HuH-7.5 (cell line): ENCODE data around the gene OPA3.
"Not testable (repeated sequence)": the region's sequence is repeated elsewhere in the genome, so short reads cannot be mapped to it uniquely, and the experiment has no call there.

ENCODE experiments used
- DNase-seq: peaks from one replicate; pipeline ENCODE4 v3.0.0; 2011; ENCODE audit warnings: low spot score

OPA3 gene

DNA sequence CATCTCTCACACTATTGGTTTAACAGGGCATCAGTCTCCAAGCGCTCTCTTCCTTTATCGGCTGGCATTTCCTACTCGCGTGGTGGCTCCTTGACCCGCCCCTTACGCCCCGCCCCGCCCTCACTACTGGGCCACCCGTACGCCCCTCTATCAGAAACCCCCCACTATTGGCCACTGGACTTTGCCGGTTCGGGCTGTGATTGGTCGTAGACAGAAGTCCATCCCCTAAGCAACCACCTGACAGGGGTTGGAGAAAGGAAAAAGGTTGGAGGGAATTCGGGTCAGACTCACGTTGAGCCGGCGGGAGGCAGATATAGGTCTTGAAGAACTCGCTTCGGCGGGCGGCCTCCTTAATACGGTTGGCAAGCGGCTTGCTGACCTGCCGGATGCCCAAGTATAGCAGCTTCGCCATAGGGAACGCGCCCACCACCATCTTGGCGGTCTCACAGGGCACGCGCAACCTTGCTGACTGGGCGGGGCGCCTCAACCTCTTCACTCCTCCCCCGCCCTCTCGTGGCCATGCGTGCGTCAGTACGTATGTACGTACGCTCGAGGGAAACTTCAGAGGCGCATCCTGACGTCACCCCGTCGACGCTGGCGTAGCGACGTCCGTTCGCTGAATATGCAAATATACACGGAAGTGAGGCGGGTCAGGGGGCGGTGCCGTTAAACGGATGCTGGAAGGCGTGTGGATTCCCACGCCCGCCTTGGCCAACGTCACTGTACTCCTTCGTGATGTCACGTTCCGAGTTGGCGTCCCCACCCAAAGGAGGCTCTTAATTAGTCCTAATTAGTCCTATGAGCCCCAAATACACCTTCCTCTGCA lies at the start of gene OPA3:
Gene OPA3 (minus strand): TSS at position 471 of the 826 bp plus-strand sequence. CDS start 38 bp downstream, at position 433.
- peak; percentile 97 for DNase-seq

DNA sequence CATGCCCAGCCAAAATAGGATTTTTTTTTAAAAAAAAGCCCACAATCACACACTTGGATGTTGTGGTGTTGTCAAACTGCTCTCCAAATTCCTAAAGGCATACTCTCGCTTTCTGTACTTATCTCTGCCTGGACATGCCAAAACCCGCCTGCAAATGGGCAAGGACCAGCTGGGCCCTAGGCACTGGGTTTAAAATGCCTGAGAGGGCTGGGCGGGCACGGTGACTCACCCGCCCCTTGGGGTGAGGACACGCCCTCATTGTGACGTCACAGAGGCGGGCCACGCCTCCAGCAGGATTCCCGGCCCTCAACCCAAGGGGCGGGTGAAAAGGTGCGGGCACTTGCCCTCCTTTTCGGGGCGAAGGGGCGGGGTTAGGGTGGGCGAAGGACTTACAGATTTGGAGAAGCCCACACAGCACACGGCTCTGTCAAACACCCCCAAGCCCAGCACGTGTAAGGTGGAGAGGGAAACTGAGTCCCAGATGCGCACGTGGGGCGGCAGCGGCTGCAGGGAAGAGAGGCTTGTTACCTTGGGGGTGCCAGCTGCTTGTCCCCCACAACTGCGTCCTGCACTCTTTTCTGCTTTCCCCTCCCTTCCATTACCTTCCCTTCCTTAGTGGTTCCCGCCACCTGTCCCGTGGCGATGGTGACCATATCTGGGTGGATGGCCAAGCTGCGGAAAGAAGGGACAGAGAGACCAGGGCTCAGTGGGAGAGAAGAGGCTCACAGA lies 48.0 kb upstream of the OPA3 start:
- no peak for DNase-seq

GRCh38 chr19:45630463-45630862 lies 45.9 kb upstream of the OPA3 start:
- DNase-seq, result no peak

- no peak for DNase-seq
These were observed 45.1 kb upstream of the OPA3 start for GRCh38 chr19:45629704-45630103.

DNA sequence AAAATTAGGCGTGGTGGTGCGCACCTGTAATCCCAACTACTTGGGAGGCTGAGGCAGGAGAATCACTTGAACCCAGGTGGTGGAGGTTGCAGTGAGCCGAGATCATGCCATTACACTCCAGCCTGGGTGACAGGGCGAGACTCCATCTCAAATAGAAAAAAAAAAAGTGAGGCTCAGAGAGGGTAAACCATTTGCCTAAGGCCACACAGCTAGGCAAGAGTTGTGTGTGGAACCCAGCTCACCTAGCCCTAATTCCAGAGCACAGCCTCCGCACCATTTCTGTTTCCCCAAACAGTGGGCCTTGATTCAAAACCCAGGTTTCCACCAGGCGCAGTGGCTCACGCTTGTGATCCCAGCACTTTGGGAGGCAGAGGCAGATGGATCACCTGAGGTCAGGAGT lies 43.6 kb upstream of the OPA3 start:
- DNase-seq, result not testable (repeated sequence)

DNA sequence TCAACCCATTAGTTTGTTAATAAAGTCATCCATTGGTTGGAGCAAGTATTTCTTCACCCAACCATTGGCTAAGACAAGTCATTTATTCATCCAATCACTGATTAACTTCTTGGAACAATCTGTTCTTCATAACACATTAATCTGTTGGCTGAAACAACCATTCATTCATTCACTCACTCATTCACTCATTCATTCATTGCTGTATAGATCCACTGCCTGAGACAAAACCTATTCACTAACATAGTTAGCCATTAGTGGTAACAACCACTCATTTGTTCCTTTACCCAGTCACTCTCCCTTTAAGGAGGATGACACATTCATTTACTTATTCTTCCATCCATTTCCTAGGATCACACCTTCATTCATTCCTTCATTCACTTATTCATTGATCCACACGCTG lies 39.4 kb upstream of the OPA3 start:
- DNase-seq, result no peak

GRCh38 chr19:45621976-45622503 lies 37.4 kb upstream of the OPA3 start:
- DNase-seq, result no peak

DNA sequence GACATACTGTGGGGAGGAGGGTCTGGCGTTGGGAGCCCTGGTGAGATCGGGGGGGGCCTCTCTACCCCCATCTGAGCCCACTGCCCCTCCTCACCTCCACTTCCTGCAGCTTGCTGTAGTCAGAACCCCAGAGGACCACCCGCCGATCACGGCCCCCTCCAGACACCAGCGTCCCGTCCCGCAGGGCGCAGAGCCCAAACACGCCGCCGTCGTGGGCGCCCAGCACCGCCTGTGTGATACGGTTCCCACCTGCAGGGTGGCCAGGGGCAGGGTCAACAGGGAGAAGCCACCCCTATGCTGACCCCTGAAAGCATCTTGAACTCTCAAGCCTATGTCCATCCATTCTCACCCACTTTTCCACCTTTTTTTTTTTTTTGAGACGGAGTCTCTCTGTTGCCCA lies 36.8 kb upstream of the OPA3 start:
- DNase-seq, result no peak

DNA sequence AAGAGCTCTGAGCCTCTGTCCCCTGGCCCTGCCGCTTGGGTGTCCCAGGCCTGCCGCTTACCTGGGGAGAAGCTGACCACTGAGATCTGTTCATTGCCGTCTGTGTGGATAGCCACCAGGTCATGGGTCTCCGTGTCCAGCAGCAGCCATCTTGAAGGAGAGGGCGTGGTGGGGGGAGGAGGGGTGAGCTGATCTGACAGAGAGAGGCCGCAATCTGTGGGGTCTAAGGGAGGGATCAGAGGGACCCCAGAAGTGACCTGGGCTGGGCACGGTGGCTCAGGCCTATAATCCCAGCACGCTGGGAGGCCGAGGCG lies 32.1 kb upstream of the OPA3 start:
- DNase-seq, result no peak

DNA sequence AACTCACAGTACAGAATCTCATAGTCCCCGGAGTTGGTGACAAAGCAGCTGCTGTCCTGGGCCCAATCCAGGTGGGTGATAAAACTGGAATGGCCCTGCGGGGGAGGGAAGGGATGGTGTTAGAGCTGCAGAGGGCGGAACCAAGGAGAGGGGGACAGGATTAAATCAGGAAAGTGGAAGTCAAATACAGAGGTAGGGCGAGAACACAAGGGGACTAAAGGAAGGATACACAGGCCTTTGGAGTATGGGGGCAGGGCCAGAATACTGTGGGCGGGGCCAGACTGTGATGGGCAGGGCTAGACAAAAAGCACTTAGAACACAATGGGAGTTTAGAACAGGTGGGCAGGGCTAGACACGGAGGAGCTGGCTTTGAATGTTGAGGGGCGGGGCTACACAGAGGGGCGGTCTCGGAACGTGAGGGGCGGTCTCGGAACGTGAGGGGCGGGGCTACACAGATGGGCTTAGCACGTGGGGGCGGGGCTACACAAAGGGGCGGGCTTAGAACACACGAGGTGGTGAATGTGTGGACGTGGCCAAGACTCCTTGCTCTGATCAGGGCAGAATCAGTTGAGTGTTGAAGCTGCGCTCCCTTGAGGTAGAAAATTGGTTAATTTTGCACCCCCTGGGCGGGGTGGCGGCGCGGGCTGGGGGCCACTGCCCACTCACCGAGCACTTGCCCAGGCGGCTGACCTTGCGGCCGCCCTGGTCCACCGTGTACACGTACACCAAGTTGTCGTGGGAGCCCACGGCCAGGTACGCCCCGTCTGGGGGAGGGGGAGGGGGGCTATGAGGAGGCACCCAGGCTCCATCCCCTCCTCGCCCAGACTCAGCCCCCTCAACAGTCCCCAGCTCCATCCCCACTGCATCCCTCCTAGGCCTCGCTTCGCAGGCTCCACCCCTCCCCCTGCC lies 31.4 kb upstream of the OPA3 start:
- no peak for DNase-seq

DNA sequence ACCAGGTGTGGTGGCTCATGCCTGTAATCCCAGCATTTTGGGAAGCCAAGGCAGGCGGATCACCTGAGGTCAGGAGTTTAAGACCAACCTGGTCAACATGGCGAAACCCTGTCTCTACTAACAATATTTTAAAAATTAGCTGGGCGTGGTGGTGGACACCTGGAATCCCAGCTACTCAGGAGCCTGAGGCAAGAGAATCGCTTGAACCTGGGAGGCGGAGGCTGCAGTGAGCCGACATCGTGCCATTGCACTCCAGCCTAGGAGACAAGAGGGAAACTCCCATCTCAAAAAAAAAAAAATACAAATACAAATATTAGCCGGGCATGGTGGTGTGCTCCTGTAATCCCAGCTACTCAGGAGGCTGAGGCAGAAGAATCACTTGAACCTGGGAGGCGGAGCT lies 30.5 kb upstream of the OPA3 start:
- not testable (repeated sequence) for DNase-seq

DNA sequence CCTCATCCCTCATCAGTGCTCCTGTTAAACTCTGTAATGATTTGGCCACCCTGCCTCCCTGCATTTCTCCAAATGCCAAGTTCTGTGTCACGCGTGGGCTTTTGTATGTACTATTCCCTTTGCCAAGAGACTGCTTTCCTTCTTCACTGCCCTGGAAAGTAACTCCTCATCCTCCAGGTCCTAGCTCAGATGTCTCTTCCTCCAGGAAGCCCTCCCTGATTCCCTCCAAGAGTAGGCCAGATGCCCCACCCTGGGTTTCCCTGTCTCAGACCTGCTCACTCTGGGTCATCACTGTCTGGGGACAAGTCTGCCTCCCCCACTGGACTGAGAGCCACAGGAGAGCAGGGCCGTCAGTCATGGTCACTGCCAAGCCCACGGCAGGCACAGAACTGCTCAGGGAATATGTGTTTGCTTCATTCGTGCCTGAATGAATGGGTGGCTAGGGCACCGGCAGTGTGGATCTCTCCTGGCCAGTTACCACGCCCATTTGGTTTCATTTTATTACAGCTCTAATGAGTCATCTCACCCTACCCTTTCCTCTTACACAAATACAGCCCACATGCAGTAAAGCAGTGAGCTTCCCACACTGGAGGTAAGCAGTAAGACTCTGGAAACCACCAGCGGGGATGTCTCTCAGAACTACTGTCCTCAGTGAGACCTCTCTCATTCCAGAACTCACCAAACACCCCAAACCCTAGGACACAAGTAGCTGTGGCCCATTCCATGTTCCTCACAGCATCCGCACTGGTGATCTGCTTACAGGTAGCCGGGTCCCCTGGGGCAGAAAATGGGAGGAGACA lies 29.5 kb upstream of the OPA3 start:
- DNase-seq, result peak; percentile 49

GRCh38 chr19:45608948-45609347 lies 24.3 kb upstream of the OPA3 start:
- DNase-seq, result no peak

- DNase-seq, result peak; percentile 83
These were observed 22.7 kb upstream of the OPA3 start for GRCh38 chr19:45607071-45608029.

GRCh38 chr19:45601524-45602374 lies 17.1 kb upstream of the OPA3 start, which contains the start of gene GPR4:
GPR4 (minus strand) TSS chr19:45602212; CDS start chr19:45591866, 10,346 bp downstream.
- no peak for DNase-seq

GRCh38 chr19:45601115-45601514 lies 16.5 kb upstream of the OPA3 start:
- no peak for DNase-seq

DNA sequence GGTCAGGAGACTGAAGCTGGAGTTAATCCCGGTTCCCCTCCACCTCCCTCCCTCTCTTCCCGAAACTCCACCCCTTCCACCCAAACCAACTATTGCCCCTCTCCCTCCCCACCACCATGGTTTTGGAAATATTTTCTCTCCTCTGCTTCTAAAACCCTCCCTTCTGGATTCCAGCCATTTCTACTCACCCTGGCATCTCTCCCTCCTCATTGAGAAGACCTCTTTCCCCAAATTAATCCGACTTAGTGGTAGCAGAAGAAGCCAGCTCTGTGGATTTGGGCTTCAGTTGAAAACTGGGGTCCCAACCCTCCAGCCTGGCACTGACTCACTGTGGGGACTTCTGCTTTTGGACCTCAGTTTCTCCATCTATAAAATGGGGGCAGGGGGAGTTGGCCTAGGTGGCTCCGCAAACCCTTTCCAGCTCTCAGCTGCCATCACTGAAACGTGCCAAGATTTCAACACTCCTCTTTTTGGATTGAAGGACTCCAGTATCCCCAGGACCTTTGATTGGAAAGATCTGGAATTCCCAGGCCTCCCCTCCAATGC lies 15.8 kb upstream of the OPA3 start:
- no peak for DNase-seq

GRCh38 chr19:45599286-45599685 lies 14.7 kb upstream of the OPA3 start:
- DNase-seq, result no peak
